ENCODE data around the gene DPYSL3.
A peak's percentile ranks its signal among the peaks of the same experiment; 100 is the strongest.

Gene DPYSL3

GRCh38 chr5:147417135-147417813 lies 92.6 kb downstream of the DPYSL3 start:
- no peak for TF ChIP-seq CTCF (IDR thresholded peaks at IDR 0.05; ENCODE audit: unreplicated experiment in 3 of 3)
- H3K4me3 Mint-ChIP-seq: no peak overlapping the region

GRCh38 chr5:147415651-147416050 lies 94.2 kb downstream of the DPYSL3 start:
- H3K36me3 Mint-ChIP-seq (ENCODE audit: low read depth): peaks cover 11% of the 10 kb centered on the region
- no peak overlapping the region for H3K4me3 Mint-ChIP-seq
- H3K27ac Mint-ChIP-seq: no peak overlapping the region
- no peak for TF ChIP-seq CTCF (IDR thresholded peaks at IDR 0.05; ENCODE audit: unreplicated experiment in 3 of 3)
- peaks cover 49% of the 10 kb centered on the region for H3K4me1 Mint-ChIP-seq
- H3K9me3 Mint-ChIP-seq: no peaks in the 10 kb centered on the region
- peaks cover 4% of the 10 kb centered on the region for H3K27me3 Mint-ChIP-seq (ENCODE audit: low read depth)

More at GRCh38 chr5:147417135-147417813, 92.6 kb downstream of the DPYSL3 start:
- no peaks in the 10 kb centered on the region for H3K9me3 Mint-ChIP-seq
- peaks cover 18% of the 10 kb centered on the region for H3K36me3 Mint-ChIP-seq (ENCODE audit: low read depth)
- H3K27me3 Mint-ChIP-seq (ENCODE audit: low read depth): peaks cover 4% of the 10 kb centered on the region
- peaks cover 35% of the 10 kb centered on the region for H3K4me1 Mint-ChIP-seq
- H3K27ac Mint-ChIP-seq: peak overlapping the region; percentile 5 to 44 (median 13)

GRCh38 chr5:147413266-147413665 lies 96.6 kb downstream of the DPYSL3 start:
- Mint-ChIP-seq H3K27me3 (ENCODE audit: low read depth) (peaks cover 4% of the 10 kb centered on the region), H3K4me3 (no peak overlapping the region), H3K4me1 (peaks cover 53% of the 10 kb centered on the region), H3K27ac (peak overlapping the region in 2 of 3 experiments; percentile 0 to 89), H3K36me3 (ENCODE audit: low read depth) (peaks cover 15% of the 10 kb centered on the region), H3K9me3 (no peaks in the 10 kb centered on the region)
- no peak for TF ChIP-seq CTCF (IDR thresholded peaks at IDR 0.05; ENCODE audit: unreplicated experiment in 3 of 3)

GRCh38 chr5:147412561-147412960 lies 97.3 kb downstream of the DPYSL3 start:
- no peak for TF ChIP-seq CTCF (IDR thresholded peaks at IDR 0.05; ENCODE audit: unreplicated experiment in 3 of 3)
- no peak overlapping the region for H3K4me3 Mint-ChIP-seq

GRCh38 chr5:147411359-147412319 lies 98.2 kb downstream of the DPYSL3 start:
- peaks cover 45% of the 10 kb centered on the region for H3K4me1 Mint-ChIP-seq
- peaks cover 18% of the 10 kb centered on the region for H3K36me3 Mint-ChIP-seq (ENCODE audit: low read depth)
- no peak for TF ChIP-seq CTCF (IDR thresholded peaks at IDR 0.05; ENCODE audit: unreplicated experiment in 3 of 3)
- peaks cover 7% of the 10 kb centered on the region for H3K27me3 Mint-ChIP-seq (ENCODE audit: low read depth)
- peak overlapping the region; percentile 20 to 89 (median 66) for H3K27ac Mint-ChIP-seq
- no peak overlapping the region for H3K4me3 Mint-ChIP-seq
- H3K9me3 Mint-ChIP-seq: no peaks in the 10 kb centered on the region

More at GRCh38 chr5:147412561-147412960, 97.3 kb downstream of the DPYSL3 start:
- Mint-ChIP-seq H3K9me3 (no peaks in the 10 kb centered on the region), H3K4me1 (peaks cover 46% of the 10 kb centered on the region), H3K27me3 (ENCODE audit: low read depth) (peaks cover 4% of the 10 kb centered on the region), H3K36me3 (ENCODE audit: low read depth) (peaks cover 14% of the 10 kb centered on the region), H3K27ac (peak overlapping the region in 2 of 3 experiments; percentile 5 to 89)
